ENCODE measurements around the gene TBC1D24.

Gene TBC1D24

DNA sequence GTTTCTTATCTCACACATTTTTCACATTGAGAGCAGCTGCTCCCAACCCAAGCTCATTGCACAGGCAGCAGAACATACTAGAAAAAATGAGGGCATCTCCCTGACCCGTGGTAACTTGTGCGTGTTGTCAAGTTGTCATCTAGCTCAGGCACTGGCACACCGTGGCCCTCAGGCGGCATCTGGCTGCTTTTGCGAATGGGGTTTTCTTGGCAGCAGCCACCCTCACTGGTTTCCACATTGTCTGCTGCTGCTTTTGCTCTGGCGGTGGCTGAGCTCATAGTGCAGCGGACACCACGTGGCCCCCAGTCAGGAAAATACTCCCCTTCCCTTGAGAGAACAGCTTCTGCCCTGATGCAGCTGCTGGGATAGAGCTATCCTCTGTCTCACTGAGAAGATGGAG is 24.4 kb upstream of the TBC1D24 start:
- no peak overlapping the region for H2BK120ac ChIP-seq (ENCODE audit: low read depth, low read length)
- no peak overlapping the region for H3K4me3 ChIP-seq (ENCODE audit: low read length in 2 of 2)
- no peak overlapping the region for H3K23ac ChIP-seq (ENCODE audit: low read depth, low read length, poor library complexity)
- H3K4me2 ChIP-seq (ENCODE audit: insufficient read depth, low read length, poor library complexity, severe bottlenecking) = no peak overlapping the region
- H3K27ac ChIP-seq (replicated peaks; ENCODE audit: low read length) = no peak overlapping the region
- no peak overlapping the region for H2AK5ac ChIP-seq (ENCODE audit: low read depth, low read length)
- DNase-seq (ENCODE audit: low spot score) = no peak
- H2BK12ac ChIP-seq (ENCODE audit: low read length) = no peak overlapping the region
- H4K91ac ChIP-seq (ENCODE audit: low read depth, low read length, poor library complexity) = no peak overlapping the region
- peaks cover 9% of the 10 kb centered on the region for H3K79me1 ChIP-seq (ENCODE audit: low read depth, low read length)
- no peaks in the 10 kb centered on the region for H3K27me3 ChIP-seq (ENCODE audit: control insufficient read depth in 3 of 3, insufficient read depth in 3 of 3, low read depth in 1 of 3, low read length in 3 of 3)
- H4K8ac ChIP-seq (ENCODE audit: low read depth, low read length) = no peak overlapping the region
- H3K4me1 ChIP-seq (ENCODE audit: control insufficient read depth in 2 of 2, insufficient read depth in 1 of 2, low read depth in 1 of 2, low read length in 2 of 2) = no peaks in the 10 kb centered on the region
- H2AFZ ChIP-seq (ENCODE audit: low read length) = no peak overlapping the region
- peaks cover 71 to 96% of the 10 kb centered on the region in 2 donors for H3K36me3 ChIP-seq (replicated peaks in 1 of 2; ENCODE audit: control insufficient read depth in 2 of 2, insufficient read depth in 2 of 2, low read length in 2 of 2)
- no peak overlapping the region for H3K18ac ChIP-seq (ENCODE audit: low read length)
- no peak overlapping the region for H2BK5ac ChIP-seq (ENCODE audit: low read length)
- no peak overlapping the region for H3K9ac ChIP-seq (ENCODE audit: low read depth, low read length, poor library complexity)
- H3K14ac ChIP-seq (ENCODE audit: low read length) = no peak overlapping the region
- no CpG with 5 or more reads among the region's 8 CpGs for WGBS, 2 donors (ENCODE audit: extremely low coverage in 2 of 2, insufficient read length in 2 of 2, insufficient replicate concordance in 1 of 2)
- no peaks in the 10 kb centered on the region for H3K9me3 ChIP-seq (replicated peaks in 1 of 2; ENCODE audit: control insufficient read depth in 2 of 2, insufficient read depth in 1 of 2, low read depth in 1 of 2, low read length in 2 of 2)
- no peak overlapping the region for H2BK15ac ChIP-seq (ENCODE audit: low read length)
- H3K4ac ChIP-seq (ENCODE audit: low read length) = no peak overlapping the region

DNA sequence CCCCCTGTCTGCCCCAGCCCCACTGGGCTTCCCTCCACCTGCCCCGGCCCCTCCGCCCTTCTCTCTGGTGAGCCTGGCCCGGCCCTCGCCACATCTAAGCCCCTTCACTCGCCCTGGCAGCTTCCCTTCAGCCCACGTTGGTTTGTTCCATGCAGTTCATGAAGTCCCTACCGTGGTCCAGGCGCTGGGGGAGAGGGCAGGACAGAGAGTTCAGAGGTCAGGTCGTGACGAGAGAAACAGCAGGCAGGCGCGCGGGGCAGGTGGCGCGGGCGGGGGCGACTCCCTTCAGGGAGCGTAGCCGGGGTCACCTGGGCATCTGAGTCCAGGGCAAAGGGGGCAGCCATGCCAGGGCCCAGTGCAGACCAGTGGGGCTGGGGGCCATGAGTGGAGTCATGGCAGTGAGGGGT is 23.9 kb upstream of the TBC1D24 start:
- peaks cover 7% of the 10 kb centered on the region for H3K79me1 ChIP-seq (ENCODE audit: low read depth, low read length)
- no CpG with 5 or more reads among the region's 19 CpGs for WGBS, 2 donors (ENCODE audit: extremely low coverage in 2 of 2, insufficient read length in 2 of 2, insufficient replicate concordance in 1 of 2)
- H4K91ac ChIP-seq (ENCODE audit: low read depth, low read length, poor library complexity) = no peak overlapping the region
- H2BK12ac ChIP-seq (ENCODE audit: low read length) = no peak overlapping the region
- no peak overlapping the region for H2AK5ac ChIP-seq (ENCODE audit: low read depth, low read length)
- no peak overlapping the region for H3K4me3 ChIP-seq (ENCODE audit: low read length in 2 of 2)
- H3K27ac ChIP-seq (replicated peaks; ENCODE audit: low read length) = no peak overlapping the region
- H2AFZ ChIP-seq (ENCODE audit: low read length) = no peak overlapping the region
- H3K9me3 ChIP-seq (replicated peaks in 1 of 2; ENCODE audit: control insufficient read depth in 2 of 2, insufficient read depth in 1 of 2, low read depth in 1 of 2, low read length in 2 of 2) = no peaks in the 10 kb centered on the region
- H3K27me3 ChIP-seq (ENCODE audit: control insufficient read depth in 3 of 3, insufficient read depth in 3 of 3, low read depth in 1 of 3, low read length in 3 of 3) = no peaks in the 10 kb centered on the region
- H3K14ac ChIP-seq (ENCODE audit: low read length) = no peak overlapping the region
- peak overlapping the region; percentile 43 for H3K23ac ChIP-seq (ENCODE audit: low read depth, low read length, poor library complexity)
- H3K4ac ChIP-seq (ENCODE audit: low read length) = no peak overlapping the region
- H2BK5ac ChIP-seq (ENCODE audit: low read length) = no peak overlapping the region
- H3K4me1 ChIP-seq (ENCODE audit: control insufficient read depth in 2 of 2, insufficient read depth in 1 of 2, low read depth in 1 of 2, low read length in 2 of 2) = no peaks in the 10 kb centered on the region
- H3K36me3 ChIP-seq (replicated peaks in 1 of 2; ENCODE audit: control insufficient read depth in 2 of 2, insufficient read depth in 2 of 2, low read length in 2 of 2) = peaks cover 72 to 96% of the 10 kb centered on the region in 2 donors
- H3K4me2 ChIP-seq (ENCODE audit: insufficient read depth, low read length, poor library complexity, severe bottlenecking) = no peak overlapping the region
- no peak overlapping the region for H2BK120ac ChIP-seq (ENCODE audit: low read depth, low read length)
- H4K8ac ChIP-seq (ENCODE audit: low read depth, low read length) = no peak overlapping the region
- H3K18ac ChIP-seq (ENCODE audit: low read length) = no peak overlapping the region
- H3K9ac ChIP-seq (ENCODE audit: low read depth, low read length, poor library complexity) = no peak overlapping the region
- DNase-seq (ENCODE audit: low spot score) = no peak
- no peak overlapping the region for H2BK15ac ChIP-seq (ENCODE audit: low read length)

DNA sequence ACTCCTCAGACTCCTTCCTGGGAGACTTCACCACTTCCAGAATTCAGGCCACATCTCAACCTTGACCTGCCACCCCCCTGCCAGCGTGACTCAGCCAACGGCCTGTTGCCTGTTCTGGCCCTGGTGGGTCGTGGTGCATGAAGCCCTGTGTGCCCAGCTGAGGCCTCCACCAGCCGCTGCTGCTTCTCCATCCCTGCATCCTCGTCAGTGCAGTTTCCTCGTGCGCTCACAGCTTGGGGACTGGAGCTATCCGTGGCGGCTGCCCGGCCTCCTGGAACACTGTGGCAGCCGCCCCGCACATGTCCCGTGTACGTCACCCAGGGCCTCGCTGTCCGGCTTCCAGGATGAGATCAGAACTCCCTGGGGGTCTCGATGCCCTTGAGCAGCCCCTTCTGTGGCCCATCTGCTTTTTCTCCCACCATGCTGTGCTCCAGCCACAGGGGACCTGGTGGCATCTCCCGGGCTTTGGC is 23.0 kb upstream of the TBC1D24 start:
- Histone ChIP-seq H3K27me3 (ENCODE audit: control insufficient read depth in 3 of 3, insufficient read depth in 3 of 3, low read depth in 1 of 3, low read length in 3 of 3) (no peaks in the 10 kb centered on the region), H4K91ac (ENCODE audit: low read depth, low read length, poor library complexity) (no peak overlapping the region), H2AK5ac (ENCODE audit: low read depth, low read length) (no peak overlapping the region), H3K4ac (ENCODE audit: low read length) (no peak overlapping the region), H3K4me1 (ENCODE audit: control insufficient read depth in 2 of 2, insufficient read depth in 1 of 2, low read depth in 1 of 2, low read length in 2 of 2) (no peaks in the 10 kb centered on the region), H4K8ac (ENCODE audit: low read depth, low read length) (no peak overlapping the region), H3K14ac (ENCODE audit: low read length) (no peak overlapping the region), H2BK5ac (ENCODE audit: low read length) (no peak overlapping the region), H3K23ac (ENCODE audit: low read depth, low read length, poor library complexity) (peak overlapping the region; percentile 17), H3K9ac (ENCODE audit: low read depth, low read length, poor library complexity) (no peak overlapping the region), H3K4me3 (ENCODE audit: low read length in 2 of 2) (no peak overlapping the region), H2BK120ac (ENCODE audit: low read depth, low read length) (no peak overlapping the region), H3K27ac (replicated peaks; ENCODE audit: low read length) (no peak overlapping the region), H3K79me1 (ENCODE audit: low read depth, low read length) (peaks cover 8% of the 10 kb centered on the region), H3K36me3 (replicated peaks in 1 of 2; ENCODE audit: control insufficient read depth in 2 of 2, insufficient read depth in 2 of 2, low read length in 2 of 2) (peaks cover 71 to 96% of the 10 kb centered on the region in 2 donors), H3K9me3 (replicated peaks in 1 of 2; ENCODE audit: control insufficient read depth in 2 of 2, insufficient read depth in 1 of 2, low read depth in 1 of 2, low read length in 2 of 2) (no peaks in the 10 kb centered on the region), H2BK12ac (ENCODE audit: low read length) (no peak overlapping the region), H2AFZ (ENCODE audit: low read length) (no peak overlapping the region), H2BK15ac (ENCODE audit: low read length) (no peak overlapping the region), H3K4me2 (ENCODE audit: insufficient read depth, low read length, poor library complexity, severe bottlenecking) (no peak overlapping the region), H3K18ac (ENCODE audit: low read length) (no peak overlapping the region)
- DNase-seq (ENCODE audit: low spot score) = no peak
- WGBS, 2 donors (ENCODE audit: extremely low coverage in 2 of 2, insufficient read length in 2 of 2, insufficient replicate concordance in 1 of 2) = no CpG with 5 or more reads among the region's 18 CpGs

DNA sequence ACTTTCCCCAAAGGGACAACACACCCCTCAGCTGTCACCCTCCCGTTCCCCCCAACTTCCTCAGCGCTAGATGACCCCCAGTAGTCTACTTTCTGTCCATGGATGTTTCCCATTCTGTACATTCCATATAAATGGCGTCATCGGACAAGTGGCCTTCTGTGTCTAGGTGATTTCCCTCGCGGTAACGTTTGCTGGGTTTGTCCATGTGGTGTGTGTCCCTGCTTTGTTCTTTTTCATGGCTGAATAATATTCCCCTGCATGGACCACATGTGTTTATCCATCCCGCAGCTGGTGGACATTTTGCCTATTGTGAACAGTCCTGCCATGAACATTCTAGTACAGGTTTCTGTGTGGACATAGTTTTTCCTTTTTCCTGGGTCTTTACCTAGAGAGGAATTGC is 22.3 kb upstream of the TBC1D24 start:
- H4K91ac ChIP-seq (ENCODE audit: low read depth, low read length, poor library complexity) = no peak overlapping the region
- H3K4me3 ChIP-seq (ENCODE audit: low read length in 2 of 2) = no peak overlapping the region
- no peak overlapping the region for H3K4me2 ChIP-seq (ENCODE audit: insufficient read depth, low read length, poor library complexity, severe bottlenecking)
- no peak overlapping the region for H2AFZ ChIP-seq (ENCODE audit: low read length)
- no peaks in the 10 kb centered on the region for H3K27me3 ChIP-seq (ENCODE audit: control insufficient read depth in 3 of 3, insufficient read depth in 3 of 3, low read depth in 1 of 3, low read length in 3 of 3)
- H3K14ac ChIP-seq (ENCODE audit: low read length) = no peak overlapping the region
- no peaks in the 10 kb centered on the region for H3K9me3 ChIP-seq (replicated peaks in 1 of 2; ENCODE audit: control insufficient read depth in 2 of 2, insufficient read depth in 1 of 2, low read depth in 1 of 2, low read length in 2 of 2)
- H2BK12ac ChIP-seq (ENCODE audit: low read length) = no peak overlapping the region
- H2BK120ac ChIP-seq (ENCODE audit: low read depth, low read length) = no peak overlapping the region
- no CpG with 5 or more reads among the region's 8 CpGs for WGBS, 2 donors (ENCODE audit: extremely low coverage in 2 of 2, insufficient read length in 2 of 2, insufficient replicate concordance in 1 of 2)
- no peak overlapping the region for H3K23ac ChIP-seq (ENCODE audit: low read depth, low read length, poor library complexity)
- H3K27ac ChIP-seq (replicated peaks; ENCODE audit: low read length) = no peak overlapping the region
- no peak overlapping the region for H2BK15ac ChIP-seq (ENCODE audit: low read length)
- peaks cover 75 to 98% of the 10 kb centered on the region in 2 donors for H3K36me3 ChIP-seq (replicated peaks in 1 of 2; ENCODE audit: control insufficient read depth in 2 of 2, insufficient read depth in 2 of 2, low read length in 2 of 2)
- H2BK5ac ChIP-seq (ENCODE audit: low read length) = no peak overlapping the region
- H3K18ac ChIP-seq (ENCODE audit: low read length) = no peak overlapping the region
- H3K9ac ChIP-seq (ENCODE audit: low read depth, low read length, poor library complexity) = no peak overlapping the region
- no peak for DNase-seq (ENCODE audit: low spot score)
- H4K8ac ChIP-seq (ENCODE audit: low read depth, low read length) = no peak overlapping the region
- H3K4me1 ChIP-seq (ENCODE audit: control insufficient read depth in 2 of 2, insufficient read depth in 1 of 2, low read depth in 1 of 2, low read length in 2 of 2) = no peaks in the 10 kb centered on the region
- peaks cover 8% of the 10 kb centered on the region for H3K79me1 ChIP-seq (ENCODE audit: low read depth, low read length)
- no peak overlapping the region for H2AK5ac ChIP-seq (ENCODE audit: low read depth, low read length)
- no peak overlapping the region for H3K4ac ChIP-seq (ENCODE audit: low read length)
